ENCODE measurements around the gene MYF5.

MYF5 gene

GRCh38 chr12:80756875-80757274 lies 40.2 kb downstream of the MYF5 start:
- DNase-seq (ENCODE audit: low read depth in 2 of 2, low spot score in 1 of 2) = no peak

GRCh38 chr12:80761838-80762237 lies 45.1 kb downstream of the MYF5 start:
- no peak for DNase-seq (ENCODE audit: low read depth in 2 of 2, low spot score in 1 of 2)

DNA sequence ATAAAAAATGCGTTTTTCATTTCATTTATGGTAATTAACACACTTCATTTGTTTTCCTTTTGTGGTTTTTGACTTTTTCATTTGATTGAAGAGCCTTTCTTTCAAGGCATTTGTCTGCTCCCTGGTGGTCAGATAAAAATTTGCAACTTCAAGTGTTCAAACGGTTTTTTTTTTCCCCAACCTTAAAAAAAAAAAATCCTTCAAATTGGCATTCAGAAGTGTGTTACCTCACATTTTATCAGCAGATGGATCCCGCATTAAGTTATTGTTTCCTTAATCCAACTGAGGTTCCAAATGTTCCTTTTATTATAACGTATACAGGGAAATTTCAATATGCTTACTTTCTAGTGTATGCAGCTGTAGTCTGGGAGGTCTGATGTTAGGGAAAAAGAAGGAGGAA lies 47.2 kb downstream of the MYF5 start:
- DNase-seq (ENCODE audit: low read depth in 2 of 2, low spot score in 1 of 2) = no peak

DNA sequence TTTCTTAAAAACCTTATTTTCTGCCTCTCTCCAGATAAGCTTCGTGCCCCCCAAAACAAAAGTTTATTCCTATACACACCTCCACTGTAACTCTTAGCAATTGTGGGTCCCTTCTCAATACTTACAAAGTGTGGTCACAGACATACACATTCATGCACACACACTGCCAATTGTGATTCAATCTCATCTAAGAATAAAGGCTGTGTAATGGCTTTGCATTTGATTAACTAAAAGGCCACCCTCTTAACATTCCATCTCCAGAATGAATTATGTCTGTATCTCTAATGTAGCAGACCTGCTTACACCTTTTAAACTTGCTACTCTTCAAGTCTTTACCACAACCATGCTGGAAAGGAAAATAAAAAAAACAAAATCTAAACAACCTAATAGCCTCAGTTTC lies 49.5 kb downstream of the MYF5 start:
- no peak for DNase-seq (ENCODE audit: low read depth in 2 of 2, low spot score in 1 of 2)

GRCh38 chr12:80766897-80767296 lies 50.2 kb downstream of the MYF5 start:
- DNase-seq (ENCODE audit: low read depth in 2 of 2, low spot score in 1 of 2) = no peak
